GM21528 (cell line): ENCODE data around the gene SLC41A3.

ENCODE experiments used
- ATAC-seq: cut with Tn5 transposase; IDR thresholded peaks from one replicate; pipeline ENCODE4 v1.9.1; 2021; ENCODE audit warnings: mild to moderate bottlenecking, moderate library complexity; ENCODE audit not compliant: unreplicated experiment, low FRiP score

The SLC41A3 gene

DNA sequence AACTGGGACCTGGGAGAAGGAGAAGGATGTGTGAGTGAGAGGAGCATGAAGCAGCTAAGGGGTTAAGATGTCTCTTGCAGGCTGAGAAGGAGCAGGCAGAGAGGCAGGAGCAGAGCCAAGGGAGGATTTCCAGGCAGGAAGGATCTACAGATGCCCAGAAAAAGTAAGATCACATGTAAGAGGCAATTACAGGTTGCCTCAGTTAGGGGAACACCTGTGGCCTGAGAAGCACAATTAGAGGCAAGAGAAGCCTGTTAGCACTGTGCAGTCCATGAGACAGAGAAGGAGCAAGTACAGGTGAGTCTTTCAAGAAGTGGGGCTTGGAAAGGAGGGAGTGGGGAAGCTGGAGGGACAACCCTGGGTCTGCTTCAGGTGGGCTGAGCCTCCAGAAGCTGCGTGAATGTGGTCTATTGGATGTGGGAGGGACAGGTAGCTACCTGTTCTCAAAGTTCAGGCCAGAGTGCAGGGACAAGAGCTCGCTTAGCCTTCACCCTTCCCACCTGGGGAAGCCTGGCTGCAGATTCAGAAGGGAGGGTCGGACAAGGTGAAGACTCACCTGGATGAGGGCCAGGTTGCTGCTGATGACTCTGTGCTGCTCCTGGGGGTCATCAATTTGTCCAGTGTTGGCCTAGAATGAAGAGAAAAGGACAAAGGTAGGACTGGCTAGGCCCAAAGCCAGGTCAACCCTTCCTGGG, 50.7 kb downstream of the SLC41A3 start:
- no peak for ATAC-seq

DNA sequence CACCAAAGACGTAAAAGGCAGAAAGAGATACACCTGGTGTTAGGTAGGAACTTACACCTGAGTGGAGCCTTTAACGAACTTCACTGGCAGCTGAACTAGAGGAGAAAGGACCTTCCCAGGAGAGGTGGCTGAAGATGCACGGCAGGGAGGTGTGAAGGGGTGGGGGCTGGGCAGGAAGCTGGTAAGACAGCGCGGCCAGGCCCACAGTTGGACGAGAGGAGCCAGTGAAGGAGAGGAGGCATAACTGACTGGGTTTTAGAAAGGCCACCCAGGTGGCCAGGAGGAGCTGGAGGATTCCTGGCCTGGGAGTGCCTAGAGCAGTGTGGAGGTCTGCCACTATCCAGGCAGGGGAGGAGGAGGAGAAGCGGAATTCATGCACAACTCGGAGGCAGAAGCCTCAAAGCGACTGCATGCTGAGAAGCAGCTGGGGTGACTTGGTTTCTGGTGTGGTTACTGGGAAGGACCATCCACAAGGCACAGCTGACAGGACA, 51.9 kb downstream of the SLC41A3 start:
- ATAC-seq, result no peak

DNA sequence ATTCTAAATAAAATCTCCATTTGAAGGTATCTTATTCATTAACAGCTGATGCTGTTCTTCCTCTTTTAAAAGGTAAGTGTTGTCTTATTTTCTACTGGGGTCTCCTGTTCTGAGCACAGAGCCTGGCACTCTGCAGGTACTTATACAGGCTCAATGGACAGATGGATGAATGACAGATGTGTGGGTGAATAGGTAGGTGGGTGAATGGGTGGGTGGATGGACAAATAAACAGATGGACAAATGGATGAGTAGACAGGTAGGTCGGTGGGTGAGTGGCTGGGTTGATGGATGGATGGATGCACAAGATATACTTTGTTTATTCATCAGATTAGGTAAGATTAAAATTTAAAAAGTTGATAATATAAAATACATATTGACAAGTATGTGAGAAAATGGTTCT, 53.5 kb downstream of the SLC41A3 start:
- ATAC-seq, result no peak

DNA sequence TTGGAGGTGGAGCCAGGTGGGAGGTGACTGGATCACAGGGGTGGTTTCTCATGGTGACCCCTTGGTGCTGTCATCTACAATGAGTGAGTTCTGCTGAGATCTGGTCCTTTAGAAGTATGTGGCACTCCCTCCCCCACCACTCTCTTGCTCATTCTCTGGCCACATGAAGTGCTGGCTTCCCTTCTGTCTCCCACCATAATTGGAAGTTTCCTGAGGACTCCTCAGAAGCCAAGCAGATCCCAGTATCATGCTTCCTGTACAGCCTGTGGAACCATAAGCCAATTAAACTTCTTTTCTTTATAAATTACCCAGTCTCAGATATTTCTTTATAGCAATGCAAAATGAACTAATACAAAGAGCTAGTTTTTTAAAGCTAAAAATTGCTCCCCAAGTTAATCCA, 54.7 kb downstream of the SLC41A3 start:
- no peak for ATAC-seq

DNA sequence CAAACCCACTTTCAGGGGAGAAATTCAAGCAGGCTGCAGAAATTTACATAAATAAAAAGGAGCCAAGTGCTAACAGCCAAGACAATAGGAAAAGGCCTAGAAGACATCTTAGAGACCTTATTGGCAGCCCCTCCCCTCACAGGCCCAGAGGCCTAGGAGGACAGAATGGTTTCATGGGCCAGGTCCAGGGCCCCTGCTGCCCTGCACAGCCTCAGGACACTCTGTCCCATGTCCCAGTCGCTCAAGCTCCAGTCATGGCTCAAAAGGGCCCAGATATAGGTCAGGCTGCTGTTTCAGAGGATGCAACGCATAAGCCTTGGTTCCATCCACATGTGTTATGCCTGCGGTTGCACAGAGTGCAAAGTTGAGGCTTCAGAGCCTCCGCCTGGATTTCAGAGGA, 55.8 kb downstream of the SLC41A3 start:
- ATAC-seq, result no peak

DNA sequence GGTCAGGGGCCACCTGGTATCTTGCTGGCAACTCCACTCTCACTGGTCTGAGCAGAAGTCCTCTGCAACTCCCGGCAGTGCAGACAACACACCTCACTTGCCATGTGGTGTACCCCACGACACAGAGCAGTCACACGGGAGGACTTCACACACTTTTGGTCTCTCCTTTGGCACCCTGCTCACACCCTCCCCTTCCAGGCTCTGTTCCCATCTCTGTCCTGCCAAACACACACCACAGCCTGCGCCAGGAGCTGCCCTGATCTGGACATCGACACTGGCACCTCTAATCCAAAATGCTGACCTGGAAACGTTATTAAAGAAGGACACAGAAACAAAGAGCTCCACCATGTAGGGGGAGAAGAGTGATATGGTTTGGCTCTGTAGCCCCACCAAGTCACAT, 57.2 kb downstream of the SLC41A3 start:
- ATAC-seq, result no peak

DNA sequence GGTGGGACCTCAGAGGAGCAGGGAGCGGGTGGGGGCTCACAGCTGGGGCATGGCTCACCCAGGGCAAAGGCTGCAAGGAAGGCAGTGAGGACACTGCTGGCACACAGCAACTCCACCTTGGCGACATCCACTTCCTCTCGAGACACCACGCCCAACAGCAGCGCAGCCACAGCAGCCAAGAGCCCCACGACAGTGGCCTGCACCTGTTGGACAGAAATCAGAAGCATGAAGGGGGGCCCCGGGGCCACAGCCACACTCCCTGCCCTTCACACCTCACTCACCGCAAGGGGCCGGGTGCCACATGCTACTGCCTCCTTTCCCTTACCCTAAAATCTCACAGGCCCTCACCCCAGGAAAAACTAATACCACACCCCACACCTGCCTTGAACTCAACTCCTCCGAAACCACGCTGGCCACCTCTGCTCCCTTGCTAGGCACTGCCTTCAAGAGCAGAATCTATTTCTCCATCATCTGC, 57.6 kb downstream of the SLC41A3 start:
- ATAC-seq, result no peak

DNA sequence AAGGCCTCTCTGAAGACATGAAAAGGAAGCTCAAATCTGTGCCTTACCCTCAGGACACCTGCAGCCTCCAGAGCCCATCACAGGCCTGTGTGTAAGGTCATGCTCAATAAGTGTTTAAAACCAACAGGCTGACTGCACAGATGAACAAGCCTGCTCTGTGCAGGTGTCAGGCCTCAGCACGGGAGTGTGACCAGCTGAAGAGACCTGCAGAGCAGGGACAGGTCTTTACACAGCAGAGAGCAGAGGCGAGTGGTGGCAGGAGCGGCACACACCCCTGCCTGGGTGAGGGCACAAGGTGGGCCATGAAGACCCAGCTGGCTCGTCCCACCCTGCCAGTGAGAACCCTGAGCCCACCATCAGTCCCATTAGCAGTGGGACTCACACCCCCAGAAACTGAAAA, 58.1 kb downstream of the SLC41A3 start:
- ATAC-seq, result no peak

DNA sequence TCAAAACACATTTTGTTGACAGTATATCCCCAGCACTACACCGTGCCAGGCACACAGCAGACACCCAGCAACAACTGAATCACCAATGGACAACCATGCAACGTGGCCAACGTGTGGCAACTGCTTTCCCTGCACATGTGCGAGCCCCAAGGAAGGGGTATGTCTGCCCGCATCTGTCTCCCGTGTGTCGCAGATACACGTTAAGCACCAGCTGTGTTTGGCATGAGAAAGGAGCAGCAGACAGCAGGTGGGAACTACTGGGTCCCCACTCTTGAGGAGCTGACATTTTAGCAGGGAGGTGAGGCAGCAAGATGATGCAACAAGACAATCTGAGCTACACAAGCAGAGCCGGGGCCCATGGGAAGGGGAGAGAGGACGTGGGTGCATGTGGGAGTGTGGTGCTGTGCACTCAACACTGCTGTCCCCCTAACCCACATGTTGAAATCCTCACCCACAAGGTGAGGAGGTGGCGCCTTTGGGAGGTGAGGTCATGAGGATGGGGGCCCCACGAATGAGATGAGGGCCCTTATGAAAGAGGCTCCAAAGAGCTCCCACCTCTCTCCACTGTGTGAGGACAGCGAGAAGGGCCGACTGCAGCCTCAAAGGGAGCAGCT, 58.7 kb downstream of the SLC41A3 start:
- ATAC-seq, result no peak

DNA sequence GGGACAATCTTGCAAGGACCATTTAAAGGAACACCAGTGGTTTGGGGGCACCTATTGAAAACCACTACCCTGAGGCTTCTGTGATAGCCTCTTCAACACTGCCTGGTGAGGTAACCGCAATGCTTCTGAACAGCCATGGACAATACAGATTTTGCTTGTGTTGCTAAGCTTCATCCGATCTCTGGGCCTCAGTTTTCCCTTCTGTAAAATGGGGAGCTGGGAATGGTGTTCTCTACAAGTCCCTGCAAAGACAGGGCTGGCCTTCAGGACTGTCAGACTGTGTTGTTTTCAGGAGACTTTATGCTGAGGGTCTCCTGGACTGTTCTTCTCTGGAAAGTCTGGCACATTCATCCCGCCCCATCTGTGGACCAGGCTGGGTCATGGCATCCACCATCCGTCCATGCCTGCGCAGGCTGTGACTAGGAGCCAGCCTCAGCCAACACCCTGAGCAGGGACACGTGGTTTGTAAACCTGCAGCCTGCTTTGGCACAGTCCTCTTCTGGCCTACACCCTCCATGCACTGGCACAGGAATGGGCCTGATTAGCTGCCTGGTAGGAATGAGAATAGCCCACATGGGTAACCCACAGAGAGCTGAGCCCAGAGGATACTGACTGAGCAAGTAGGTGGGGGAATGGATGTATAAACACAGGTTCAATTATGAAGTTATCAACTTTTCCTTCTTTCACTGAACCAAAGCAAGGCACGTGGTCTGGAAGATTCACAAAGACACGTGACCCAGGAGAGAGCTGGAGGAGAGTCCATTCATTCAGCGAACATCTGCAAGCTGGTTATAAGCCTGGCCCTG, 59.7 kb downstream of the SLC41A3 start:
- no peak for ATAC-seq

DNA sequence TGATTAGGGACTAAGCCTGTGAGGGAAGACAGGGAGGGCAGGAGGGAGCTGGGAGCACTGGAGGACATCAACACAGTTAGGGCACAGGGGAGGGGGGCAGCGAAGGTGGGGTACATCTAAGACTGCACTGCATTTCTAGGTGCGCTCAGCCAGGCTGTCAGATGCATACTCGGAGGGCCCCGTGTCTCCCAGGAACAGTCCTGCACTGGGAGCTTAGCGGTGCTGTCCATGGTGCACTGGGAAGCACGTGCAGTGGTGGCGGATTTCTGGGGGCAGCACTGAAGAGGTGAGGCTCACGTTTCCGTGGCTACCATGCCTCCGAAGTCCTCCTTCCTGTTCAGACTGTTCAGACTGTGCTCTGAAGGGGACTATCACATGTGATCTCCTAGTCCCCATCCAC, 60.5 kb downstream of the SLC41A3 start:
- ATAC-seq, result no peak

DNA sequence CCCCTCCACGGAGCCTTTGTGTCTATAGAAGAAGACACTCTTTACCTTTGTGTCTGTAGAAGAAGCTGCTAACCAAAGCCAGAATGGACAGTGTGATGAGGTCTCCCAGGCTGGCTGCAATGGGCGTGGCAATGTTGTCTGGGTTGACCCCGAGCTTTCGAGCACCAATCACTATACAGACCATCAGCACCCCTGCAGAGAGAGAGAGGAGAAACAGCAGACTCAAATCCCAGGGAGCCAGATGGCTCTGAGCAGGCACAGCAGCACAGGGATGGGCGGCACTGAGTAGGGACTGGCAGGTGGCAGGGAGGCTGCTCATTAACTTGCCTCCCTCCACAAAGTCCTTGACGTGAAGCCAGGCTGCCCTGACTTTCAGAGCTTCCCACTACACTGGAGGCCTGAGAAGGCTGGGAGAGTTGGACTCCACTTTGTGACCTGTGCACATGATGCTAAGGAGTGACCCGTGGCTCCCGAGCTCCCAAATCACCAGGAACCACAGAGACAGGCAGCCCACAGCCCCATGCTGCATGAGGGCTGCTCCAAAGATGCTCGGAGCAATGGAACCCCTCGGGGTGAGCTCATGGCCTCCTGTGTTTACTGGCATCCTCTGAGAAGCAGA, 61.1 kb downstream of the SLC41A3 start:
- ATAC-seq, result no peak

DNA sequence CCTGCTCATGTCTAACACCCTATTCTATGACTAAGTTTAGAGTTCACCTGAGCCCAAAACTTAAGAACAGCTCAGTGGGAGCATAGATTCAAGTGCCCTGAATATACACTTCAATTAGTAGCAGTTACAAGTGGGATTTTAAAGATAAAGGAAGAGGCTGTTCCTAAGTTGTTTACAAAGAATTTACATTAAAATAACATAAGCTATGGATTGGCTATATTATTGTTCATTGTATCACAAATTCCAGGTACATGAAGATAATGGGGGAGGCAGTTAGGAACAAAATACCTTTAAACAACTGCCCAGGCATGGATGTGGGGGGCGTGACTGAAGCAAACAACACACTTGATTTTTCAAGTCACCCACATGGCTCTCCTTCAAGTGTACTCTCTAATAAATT, 62.2 kb downstream of the SLC41A3 start:
- ATAC-seq, result no peak

DNA sequence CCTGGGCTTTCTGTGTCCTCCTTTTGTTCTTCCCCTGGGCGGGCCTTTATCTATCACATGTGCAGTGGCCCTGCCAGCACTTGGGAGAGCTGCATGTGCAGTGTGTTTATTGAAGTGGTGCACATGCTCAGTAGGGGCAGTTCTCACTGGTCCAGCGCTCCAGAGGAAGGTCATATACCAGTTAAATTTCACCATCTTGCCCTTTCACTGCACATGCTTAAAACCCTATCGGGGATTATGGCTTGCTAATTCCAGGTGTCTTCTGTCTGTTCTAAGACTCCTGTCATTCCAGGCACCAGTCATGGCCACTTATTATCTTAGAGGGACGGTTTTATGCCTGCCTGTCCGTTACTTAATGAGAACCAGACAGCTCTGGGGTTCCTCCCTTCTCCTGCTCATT, 62.7 kb downstream of the SLC41A3 start:
- ATAC-seq, result no peak

DNA sequence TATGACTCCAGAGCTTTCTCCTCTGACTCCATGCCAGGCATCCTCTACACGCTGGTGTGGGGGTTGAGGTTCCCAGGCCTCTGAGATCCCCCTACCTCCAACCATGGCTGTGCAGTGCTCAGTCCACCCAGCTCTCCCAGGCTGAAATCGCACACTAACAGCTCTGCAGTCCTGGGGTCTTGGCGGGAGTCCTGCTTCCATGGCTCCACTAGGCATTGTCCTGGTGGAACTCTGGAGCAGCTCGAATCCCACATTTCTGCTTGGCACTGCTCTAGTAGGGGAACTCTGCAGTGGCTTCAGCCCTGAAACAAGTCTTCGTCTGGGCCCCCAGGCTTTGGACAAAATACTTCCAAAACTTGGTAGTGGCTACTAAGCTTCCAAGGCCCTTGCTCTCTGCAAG, 64.2 kb downstream of the SLC41A3 start:
- ATAC-seq, result no peak

DNA sequence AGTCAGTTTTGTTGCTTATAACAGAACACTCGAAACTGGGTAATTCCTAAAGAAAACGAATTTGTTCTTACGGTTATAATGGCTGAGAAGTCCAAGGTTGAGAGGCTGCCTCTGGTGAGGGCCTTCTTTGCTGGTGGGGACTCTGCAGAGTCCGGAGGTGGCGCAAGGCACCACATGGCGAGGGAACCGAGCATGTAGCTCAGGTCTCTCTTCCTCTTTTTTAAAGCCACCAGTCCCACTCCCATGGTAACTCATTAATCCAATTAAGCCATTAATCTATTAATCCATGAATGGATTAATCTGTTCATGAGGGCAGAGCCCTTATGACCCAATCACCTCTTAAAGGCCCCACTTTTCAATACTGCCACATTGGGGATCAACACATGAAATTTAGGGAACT, 64.9 kb downstream of the SLC41A3 start:
- no peak for ATAC-seq

DNA sequence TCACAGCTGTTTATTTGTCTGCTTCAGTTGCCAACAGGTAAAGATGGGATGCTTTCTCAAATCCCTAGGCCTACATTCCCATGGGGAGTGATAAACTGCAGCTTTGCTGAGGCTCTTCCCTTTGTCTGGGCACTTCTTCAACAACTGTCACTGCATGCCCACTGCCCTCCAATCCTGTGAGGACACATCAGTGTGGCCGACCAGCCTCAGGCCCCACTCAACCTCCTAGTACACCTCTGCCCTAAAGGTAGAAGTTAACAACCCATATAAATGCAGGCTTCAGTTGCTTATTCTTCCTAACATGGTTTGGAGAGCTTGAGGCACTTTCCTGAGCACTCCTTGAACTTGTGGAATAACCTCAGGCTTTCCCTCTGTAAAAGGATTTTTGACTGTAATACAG, 65.4 kb downstream of the SLC41A3 start:
- no peak for ATAC-seq

DNA sequence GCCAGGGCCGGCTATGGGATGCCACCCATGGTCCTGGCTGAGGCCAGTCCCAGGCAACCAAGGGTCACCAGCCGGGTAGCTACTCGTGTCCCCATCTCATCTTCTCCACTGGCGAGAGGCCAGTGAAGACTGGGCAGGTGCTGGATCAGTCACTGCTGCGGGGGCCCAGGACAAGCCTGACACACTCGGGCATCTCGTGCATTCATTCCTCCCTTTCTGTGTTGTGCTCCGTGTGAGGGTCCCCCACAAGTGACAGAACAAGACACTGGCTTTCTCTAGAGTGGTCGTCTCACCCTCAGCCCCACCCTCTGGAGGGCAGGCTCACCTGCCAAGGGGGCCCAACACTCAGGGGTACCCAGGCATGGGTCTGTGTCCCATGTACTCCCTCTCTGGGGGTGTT, 66.6 kb downstream of the SLC41A3 start:
- ATAC-seq, result no peak

DNA sequence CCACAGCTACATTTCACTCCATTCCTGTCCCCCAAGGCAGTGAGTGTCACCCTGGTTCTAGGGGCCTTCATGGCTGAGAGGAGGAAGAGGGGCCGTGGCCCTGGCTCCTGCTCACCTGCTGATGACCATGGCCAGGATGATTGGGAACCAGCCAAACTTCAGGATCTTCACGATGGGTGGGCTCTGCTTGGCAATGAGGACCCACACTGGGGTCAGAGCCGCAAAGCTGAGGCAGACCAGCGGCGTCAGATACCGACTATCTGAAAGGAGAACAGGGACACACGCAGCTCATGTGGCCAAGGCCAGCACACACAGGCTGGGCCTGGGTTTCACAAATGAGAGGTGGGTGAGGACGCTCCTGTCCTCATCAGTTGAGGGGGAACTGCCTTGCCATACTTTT, 67.3 kb downstream of the SLC41A3 start:
- no peak for ATAC-seq

DNA sequence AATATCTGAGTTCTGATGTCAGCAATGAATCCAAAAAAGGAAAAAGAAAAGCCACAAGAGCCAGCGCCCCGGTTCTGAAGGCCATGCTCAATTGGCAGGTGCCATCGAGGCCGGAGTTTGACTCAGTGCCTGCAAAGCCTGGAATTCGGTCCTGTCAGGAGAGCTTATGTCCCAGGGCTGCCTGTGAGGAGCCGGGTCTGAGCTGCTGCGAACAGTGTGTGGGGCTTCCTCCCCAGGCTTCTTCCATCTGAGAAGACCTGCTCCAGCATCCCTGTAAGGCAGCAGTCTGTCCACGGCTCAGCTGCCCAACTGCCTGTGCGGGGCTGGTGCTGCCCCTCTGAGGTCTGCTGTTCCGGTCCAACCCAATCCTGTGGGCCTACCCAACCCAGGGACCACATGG, 68.8 kb downstream of the SLC41A3 start:
- no peak for ATAC-seq

DNA sequence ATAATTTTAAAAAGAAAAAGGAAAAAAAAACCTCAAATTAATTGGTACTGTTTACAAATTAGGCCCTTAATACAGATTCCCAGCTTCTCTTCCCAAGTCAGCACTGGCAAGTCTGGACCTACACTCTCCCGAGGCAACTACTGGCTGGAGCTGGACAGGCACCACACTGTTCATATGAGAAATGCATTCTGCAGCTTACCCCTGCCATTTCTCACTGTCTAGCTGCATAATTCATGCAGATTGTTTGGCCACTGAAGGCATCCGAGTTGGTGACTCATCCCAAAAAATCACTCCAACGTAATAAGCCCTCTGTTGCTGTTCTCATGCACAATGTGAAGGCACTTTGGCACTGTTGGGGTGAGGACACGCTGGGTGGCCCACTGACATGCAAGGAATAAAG, 69.7 kb downstream of the SLC41A3 start:
- ATAC-seq, result no peak
